ENCODE measurements around the gene NIPA2.

DNA sequence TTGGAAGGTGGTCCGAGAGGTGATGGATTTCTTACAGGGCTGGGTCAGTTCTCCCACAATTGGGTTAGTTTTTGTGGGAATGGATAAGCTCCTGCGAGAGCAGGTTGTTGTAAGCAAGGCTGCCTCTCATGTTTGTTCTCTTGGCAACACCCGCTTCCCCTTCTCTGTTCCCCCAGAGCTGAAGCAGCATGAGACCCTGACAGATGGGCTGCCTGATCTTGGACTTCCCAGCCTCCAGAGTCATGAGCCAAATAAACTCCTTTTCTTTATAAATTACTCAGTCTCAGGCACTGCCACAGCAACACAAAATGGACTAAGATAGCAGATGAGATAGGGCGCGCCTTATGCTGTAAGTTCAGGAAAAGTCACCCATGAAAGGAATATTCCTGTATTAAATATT lies 38.7 kb downstream of the NIPA2 start:
- TF ChIP-seq, protein P1, sequence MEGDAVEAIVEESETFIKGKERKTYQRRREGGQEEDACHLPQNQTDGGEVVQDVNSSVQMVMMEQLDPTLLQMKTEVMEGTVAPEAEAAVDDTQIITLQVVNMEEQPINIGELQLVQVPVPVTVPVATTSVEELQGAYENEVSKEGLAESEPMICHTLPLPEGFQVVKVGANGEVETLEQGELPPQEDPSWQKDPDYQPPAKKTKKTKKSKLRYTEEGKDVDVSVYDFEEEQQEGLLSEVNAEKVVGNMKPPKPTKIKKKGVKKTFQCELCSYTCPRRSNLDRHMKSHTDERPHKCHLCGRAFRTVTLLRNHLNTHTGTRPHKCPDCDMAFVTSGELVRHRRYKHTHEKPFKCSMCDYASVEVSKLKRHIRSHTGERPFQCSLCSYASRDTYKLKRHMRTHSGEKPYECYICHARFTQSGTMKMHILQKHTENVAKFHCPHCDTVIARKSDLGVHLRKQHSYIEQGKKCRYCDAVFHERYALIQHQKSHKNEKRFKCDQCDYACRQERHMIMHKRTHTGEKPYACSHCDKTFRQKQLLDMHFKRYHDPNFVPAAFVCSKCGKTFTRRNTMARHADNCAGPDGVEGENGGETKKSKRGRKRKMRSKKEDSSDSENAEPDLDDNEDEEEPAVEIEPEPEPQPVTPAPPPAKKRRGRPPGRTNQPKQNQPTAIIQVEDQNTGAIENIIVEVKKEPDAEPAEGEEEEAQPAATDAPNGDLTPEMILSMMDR (conservative IDR thresholded peaks at IDR 0.05; ENCODE audit: low read depth, low read length), result no peak
- no peak for TF ChIP-seq EZH2 (IDR thresholded peaks at IDR 0.05; ENCODE audit: borderline replicate concordance, low read depth, low read length, poor library complexity, severe bottlenecking)
